H1 (cell line): ENCODE measurements around the gene SRSF2. TPM values are rescaled to one million over a fixed set of nuclear protein-coding genes. Genes with fewer than 3 reads are reported as not detected.

Experiments
- CEBPB ChIP-seq: IDR thresholded peaks from 2 replicates; pipeline ENCODE4 v1.6.1; 2012; ENCODE audit warnings: low read depth, low read length
- CHD7 ChIP-seq: fragments of 300-600 bp; sonication (generic); IDR thresholded peaks from 2 replicates; pipeline ENCODE4 v1.7.1; 2012; ENCODE audit warnings: low read length, moderate library complexity, mild to moderate bottlenecking, inconsistent platforms; ENCODE audit not compliant: insufficient replicate concordance
- NRF1 ChIP-seq: IDR thresholded peaks from 2 replicates; pipeline ENCODE4 v1.6.1; 2011; ENCODE audit warnings: mild to moderate bottlenecking, low read depth, low read length, improper control_type of control experiment
- POLR2A ChIP-seq, 2 experiments: IDR thresholded peaks; 1 replicate in 1 of 2; 2 replicates in 1 of 2; pipeline ENCODE4 v1.6.1; 2011; ENCODE audit warnings: low read depth in 2 of 2, low read length in 2 of 2, mild to moderate bottlenecking in 2 of 2; ENCODE audit errors: control extremely low read depth in 1 of 2
- SP4 ChIP-seq: IDR thresholded peaks from 2 replicates; pipeline ENCODE4 v1.6.1; 2012; ENCODE audit warnings: low read length, inconsistent platforms
- polyA plus RNA-seq, 7 experiments: library from polyadenylated mRNA; depleted of rRNA in 3 of 7; stranded (reverse) in 5 of 7; unstranded in 2 of 7; fragments of >200 nt in 5 of 7; fragments of 200-250 nt in 2 of 7; gene quantifications; 1 replicate in 5 of 7; 2 replicates in 1 of 7; 4 replicates in 1 of 7; pipeline versions ENCODE4 v1.2.1 to v1.2.3, GENCODE V29; 2011 to 2013; ENCODE audit warnings: missing spikeins in 2 of 7, mixed read lengths in 2 of 7
- total RNA-seq: library from RNA; stranded (reverse); fragmentation: NEBNext Ultra II Directional; extraction: Animal tissue kit (Norgen Biotek cat#: 25700); gene quantifications from 2 replicates; pipeline ENCODE4 v1.2.1, GENCODE V29; 2021

SRSF2 gene
- total and polyA plus RNA-seq, 2 of the 8 experiments (the other 6 are each of a cell fraction or from before 2014, with no cell fraction given): 397 to 401 TPM

- TF ChIP-seq CHD7 (no peak), POLR2A (IDR thresholded peaks at IDR 0.05; ENCODE audit: control extremely low read depth in 1 of 2, low read depth in 2 of 2, low read length in 2 of 2) (no peak), NRF1 (no peak), CEBPB (no peak), SP4 (no peak)
Observed at GRCh38 chr17:76775021-76775600, 38.0 kb upstream of the SRSF2 start (continued).
